HG02970 (cell line): ENCODE results near the gene TCTN2.

Source experiments
- ATAC-seq: cut with Tn5 transposase; IDR thresholded peaks from one replicate; pipeline ENCODE4 v1.9.1; 2021; ENCODE audit warnings: mild to moderate bottlenecking, moderate library complexity, moderate number of reproducible peaks; ENCODE audit not compliant: unreplicated experiment, low FRiP score

TCTN2 gene

DNA sequence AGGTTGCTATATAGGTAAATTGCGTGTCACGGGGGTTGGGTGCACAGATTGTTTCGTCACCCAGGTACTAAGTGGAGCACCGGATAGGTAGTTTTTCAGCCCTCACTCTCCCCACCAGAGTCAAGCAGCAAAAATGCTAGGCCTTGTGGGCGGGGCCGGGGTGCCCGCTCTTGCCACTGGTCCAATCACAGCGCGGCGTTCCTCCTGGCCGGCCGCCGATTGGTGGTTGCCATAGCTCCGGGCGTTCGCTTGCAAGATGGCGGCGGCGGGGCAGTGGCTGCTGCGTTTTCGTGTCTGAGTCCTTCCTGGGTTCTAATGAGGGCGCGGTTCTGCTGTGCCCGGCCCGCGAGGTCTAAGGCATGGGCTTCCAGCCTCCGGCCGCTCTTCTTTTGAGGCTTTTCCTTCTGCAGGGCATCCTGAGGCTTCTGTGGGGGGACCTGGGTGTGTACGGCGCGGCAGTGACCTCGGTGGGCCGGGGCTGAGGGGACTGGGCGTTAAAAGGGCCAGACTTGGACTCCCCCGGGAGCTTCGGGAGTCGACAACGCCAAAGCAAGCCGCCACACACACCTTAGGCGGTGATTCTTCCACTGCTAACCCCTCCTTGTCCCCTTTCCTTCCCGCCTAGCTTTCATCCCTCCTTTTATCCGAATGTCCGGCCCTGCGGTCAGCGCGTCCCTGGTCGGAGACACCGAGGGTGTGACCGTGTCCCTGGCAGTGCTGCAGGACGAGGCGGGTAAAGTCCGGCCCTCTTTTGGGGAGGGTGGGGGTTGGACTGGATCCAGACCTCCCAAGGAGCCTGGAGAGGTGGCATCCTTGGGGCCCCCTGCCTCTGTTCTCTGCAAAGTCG is at the start of gene TCTN2:
TSS of gene TCTN2 (plus strand) at position 232 of the 847 bp plus-strand sequence. CDS start at position 360, 128 bp downstream.
- ATAC-seq = peak; percentile 92

DNA sequence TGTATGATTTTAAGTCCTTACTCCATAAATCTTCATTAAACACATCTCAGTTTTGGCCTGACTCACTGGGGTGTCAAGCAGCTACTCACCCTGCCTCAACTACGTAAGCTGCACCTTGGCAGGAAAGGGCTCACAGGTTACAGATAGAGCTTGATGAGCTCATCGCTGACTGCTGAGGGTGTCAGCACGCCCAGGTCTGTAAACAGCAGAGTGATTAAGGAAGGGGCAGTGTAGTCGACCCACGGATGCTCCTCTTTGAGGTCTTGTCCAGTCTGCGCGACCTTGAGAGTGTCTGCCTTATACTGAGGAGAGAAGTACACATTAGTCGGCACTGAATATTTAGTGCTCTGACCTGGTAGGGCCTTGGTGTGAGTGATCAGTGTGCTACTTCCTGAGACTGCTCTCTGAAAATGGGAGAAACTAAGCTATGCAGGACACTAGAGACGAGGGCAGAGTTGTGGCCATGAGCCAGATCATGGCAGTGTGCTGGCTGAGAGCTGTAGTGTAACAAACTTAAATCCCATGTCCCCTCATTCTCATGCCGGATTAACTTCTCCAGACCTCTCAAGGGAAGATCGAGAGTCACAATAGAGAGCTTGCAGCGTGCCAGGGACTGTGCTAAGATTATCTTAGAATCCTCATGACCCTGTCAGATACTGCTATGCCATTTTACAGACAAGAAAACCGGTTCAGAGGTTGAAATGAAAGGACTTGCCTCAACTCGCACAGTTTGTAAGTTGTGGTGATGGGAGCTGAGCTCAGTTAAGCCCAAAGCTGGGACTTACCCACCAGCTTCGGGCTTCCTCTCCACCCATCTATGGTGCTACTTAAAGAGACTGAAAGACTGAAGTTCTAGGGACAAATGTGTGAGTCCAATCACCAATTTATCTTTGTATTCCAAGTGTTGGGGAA is 49.0 kb upstream of the TCTN2 start:
- ATAC-seq = no peak

DNA sequence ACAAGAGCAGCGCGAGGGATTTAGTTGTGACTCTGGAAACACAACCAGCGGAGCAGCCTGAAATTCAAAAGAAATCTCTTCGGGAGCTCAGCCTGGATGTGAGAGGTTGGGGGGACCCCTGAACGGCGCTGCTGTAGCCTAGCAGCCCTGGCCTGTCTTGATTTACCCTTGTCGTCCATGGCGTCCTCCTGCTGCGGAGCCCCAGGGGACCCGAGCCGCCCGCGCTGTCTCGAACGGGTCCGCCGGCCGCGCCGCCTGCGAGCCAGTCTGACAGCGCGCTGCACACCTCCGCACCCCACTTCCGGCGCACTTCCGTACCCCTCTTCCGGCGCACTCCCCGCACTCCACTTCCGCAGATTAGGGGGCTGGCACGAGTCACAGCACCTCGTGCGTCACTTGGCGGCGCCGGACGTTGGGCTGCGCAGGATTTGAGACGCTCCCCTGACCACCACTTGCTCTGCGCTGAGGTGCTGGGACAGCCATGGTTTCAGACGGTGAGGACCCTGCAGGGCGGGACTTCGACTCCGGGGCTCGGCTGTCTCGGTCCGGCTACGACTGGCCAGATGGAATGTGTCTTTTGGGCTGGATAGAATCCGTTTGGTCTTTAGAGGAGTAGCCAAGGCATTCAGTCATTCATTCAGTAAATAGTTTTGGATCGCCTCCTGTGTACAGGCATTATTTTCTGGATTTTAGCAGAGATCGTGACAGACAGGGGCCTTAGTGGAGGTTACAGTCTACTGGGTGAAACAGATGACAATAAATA is 37.4 kb upstream of the TCTN2 start, which contains the start of the genes EIF2B1 and GTF2H3:
TSS of gene EIF2B1 (minus strand) at position 308 of the 763 bp plus-strand sequence. CDS start at position 179, 129 bp downstream.
TSS of gene GTF2H3 (plus strand) at position 451 of the 763 bp plus-strand sequence. CDS start at position 482, 31 bp downstream.
- ATAC-seq = peak; percentile 98

DNA sequence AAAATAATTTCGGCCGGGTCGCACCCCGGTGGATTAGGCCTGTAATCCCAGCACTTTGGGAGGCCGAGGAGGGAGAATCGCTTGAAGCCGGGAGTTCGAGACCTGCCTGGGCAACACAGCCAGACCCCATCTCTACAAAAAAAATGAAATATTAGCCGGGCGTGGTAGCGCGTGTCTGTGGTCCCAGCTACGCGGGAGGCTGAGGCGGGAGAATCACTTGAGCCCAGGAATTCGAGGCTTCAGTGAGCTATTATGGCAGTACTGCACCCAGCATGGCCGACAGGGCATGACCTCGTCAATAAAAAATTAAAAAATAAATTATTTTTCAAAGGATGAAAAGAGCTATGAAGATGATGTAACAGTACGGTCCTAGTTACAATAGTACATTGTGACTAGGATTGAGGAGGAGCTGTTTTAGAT is 36.8 kb upstream of the TCTN2 start:
- no peak for ATAC-seq

DNA sequence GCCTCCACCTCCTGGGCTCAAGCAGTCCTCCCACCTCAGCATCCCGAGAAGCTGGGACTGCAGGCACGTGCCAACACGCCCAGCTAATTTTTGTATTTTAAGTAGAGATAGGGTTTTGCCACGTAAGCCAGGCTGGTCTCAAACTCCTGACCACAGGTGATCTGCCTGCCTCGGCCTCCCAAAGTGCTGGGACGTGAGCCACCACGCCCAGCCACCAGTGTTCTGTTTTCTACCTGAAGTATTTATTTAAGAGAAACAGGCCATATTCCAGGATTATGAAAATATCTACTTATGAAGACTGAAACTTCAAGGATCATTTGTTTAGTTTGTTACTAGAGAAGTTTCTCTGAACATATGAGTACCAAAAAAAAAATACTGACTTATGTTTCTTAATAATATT is 27.0 kb upstream of the TCTN2 start:
- no peak for ATAC-seq

DNA sequence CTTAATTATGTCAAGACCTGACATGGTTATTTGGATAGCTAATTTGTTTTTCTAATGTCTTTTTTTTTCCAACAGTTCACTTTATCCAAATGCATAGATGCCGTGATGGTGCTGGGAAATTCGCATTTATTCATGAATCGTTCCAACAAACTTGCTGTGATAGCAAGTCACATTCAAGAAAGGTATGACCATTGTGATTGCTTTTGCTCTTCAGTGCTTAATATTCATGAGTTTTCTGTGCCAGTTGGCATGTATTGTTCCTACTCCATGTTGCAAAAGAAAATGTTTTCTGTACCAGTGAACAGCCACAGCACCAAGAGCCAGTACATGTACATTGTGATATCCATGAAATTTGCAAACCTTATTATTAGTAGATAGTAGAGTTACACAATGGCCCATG is 25.5 kb upstream of the TCTN2 start:
- no peak for ATAC-seq

DNA sequence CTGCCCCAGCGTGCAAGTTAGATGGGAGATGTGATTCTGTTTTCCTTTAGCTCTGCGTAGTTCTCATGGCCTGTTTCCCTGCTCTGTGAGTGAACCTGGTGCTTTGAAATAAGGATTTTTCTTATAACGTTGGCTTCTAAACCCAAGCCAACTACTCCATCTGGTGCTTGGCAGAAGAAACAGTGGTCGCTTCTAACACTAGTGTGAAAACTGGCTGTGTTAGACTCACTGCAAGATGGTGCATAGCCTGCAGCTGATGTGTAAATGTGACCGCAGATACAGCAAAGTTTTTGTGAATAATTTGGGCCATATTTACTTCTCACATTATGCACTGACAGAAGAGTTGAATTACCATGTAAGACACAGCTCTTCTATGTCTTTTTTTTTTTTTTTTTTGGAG is 25.0 kb upstream of the TCTN2 start:
- no peak for ATAC-seq

DNA sequence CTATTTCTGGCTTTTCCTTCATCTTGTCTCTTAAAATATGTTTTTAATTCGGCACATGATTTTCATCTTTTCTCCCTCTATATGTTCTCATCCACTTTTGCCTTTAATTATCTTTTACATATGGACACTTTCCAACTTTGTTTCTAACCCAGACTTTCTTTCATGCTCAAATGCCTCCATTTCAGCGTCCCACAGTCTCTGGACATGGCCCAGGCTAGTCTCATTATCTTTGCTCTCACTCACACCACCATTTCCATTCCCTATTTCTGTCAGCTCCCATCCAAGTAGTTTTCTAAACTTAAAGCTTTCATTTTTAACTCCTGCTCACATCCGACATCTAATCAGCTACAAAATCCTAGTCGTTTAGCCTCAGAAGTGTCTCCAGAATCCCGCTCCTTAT is 22.5 kb upstream of the TCTN2 start:
- ATAC-seq = no peak

DNA sequence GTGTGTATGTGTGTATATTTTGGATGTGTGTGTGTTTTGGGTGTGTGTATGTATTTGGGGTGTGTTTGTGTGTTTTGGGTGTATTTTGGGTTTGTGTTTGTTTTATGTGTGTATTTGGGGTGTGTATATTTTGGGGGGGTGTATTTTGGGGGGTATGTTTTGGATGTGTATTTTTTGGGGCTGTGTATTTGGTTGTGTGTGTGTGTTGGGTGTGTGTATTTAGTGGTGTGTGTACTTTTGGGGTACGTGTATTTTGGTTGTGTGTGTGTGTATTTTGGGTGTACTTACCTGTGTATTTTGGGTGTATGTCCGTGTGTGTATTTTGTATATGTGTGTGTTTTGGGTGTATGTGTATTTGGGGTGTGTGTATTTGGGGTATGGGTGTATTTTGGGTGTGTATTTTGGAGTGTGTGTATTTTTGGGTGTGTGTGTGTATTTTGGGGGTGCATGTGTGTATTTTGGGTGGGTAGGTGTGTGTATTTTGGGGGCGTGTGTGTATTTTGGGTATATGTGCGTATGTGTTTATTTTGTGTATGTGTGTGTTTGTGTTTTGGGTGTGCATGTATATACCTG is 16.7 kb upstream of the TCTN2 start:
- ATAC-seq = no peak

DNA sequence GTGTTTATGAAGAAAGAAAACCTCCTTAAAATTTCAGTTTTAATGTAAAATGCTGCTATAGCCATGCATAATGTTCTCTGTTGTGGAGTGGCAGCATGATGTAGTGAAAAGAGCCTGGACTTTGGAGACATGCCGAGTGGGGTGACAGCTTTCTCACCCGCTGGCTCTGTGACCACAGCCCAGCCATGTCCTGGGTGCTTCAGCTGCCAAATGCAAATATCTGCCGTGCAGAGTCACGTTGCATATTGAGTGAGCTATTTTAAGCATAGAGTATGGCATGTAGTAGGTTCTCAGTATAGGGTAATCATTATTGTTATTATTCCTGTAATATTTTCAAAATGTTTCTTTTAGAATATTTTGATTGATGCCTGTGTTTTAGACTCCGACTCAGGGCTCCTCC is 15.5 kb upstream of the TCTN2 start:
- ATAC-seq = no peak

DNA sequence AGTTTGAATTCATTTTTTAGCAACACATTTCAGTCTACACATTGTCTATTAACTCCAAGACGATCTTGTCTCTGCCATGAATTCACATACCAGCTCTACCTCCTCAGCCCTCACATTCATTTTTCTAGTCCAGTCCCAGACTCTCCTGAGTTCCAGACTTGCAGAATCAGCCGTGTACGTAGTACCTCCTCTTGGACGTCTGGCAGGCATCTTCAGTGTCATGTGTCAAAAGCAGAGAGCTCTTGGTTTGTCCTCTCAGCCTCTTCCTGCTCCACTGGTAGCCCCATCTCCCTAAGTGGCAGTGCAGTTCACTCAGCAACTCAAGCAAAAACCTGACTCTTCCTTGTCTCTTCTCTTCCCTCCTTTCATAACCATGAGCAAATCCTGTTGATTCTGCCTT is 14.5 kb upstream of the TCTN2 start:
- no peak for ATAC-seq

DNA sequence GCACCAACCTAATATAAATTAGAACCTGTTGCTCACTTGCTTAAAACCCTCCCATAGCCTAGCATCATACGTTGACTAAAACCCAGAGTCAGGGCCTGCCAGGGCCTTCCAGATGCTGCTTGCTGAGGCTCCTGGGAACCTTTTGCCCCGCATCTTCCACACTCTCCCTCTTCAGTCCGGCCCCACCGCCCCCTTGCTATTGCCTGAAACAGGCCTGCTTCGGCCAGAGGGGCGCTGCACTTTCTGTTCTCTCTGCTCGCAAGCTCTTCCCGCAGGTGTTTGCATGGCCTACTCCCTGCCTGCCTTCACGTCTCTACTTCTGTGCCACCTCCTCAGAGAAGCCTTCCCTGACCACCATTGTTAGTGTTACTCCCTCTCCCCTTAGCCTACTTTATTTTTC is 13.7 kb upstream of the TCTN2 start:
- ATAC-seq = no peak

DNA sequence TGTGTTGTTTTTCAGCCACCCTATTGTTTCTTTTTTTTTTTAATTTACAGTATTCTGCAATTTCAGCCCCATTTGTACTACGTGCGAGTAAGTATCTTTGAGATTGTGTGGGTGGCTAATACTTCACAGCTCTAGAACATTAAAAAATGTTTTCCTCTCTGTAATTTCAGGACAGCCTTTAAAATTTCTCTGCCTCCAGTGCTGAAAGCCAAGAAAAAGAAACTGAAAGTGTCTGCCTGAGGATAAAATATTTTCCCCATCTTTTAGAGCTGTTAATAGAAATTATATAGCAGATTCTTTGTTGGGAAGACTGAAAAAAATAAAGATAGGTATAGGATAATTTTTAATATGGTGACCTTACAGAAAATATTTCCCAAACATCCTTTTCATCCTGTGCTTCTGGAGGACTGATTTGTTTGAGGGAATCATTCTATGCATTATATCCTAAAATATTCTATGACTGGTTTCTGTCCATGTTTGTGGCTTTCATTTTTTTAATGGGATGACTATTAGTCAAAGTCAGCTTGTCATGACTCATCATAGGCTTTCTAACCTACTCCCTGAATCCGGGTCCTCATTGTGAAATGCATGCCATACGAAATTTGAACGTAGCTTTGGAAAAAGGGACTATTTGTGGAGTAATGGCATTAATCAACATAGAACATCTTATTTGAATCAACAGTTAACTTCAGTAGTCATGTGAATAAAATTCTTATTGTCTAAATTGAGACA is 10.8 kb upstream of the TCTN2 start:
- ATAC-seq = no peak

DNA sequence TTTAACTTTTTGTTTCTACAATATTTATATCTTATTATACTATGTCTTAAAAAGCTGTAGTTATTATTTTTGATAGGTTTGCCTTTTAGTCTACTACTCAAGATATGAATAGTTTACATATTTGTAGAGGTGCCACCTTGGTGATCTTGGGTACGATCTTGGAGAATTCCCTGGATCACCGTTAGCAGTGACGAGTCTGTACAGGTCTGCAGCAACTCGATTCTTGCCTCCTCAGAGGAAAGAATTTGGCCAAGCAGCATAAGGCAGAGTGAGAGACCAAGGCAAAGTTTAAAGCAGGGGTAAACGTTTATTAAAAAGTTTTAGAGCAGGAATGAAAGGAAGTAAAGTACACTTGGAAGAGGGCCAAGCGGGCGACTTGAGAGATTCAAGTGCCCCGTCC is 3.1 kb upstream of the TCTN2 start:
- ATAC-seq = no peak

DNA sequence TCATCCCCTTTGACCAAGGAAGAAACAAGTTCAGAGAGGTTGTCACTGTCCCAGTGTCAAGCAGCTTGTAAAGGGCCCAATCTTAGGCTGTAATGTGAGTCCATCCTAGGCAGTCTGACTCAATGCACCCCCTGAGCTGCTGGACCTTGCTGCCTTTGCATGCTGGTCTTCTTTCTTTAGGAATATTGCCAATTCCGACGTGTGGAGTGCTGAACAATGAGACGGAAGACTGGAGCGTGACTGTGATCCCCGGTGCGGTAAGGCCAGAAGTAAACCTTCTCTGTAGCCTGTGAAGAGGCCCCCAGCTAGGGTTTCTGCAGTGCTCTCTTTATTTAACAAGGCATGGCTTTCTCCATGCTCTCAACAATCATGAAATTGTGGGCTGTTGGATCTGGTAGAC is 963 bp downstream of the TCTN2 start:
- ATAC-seq = no peak

DNA sequence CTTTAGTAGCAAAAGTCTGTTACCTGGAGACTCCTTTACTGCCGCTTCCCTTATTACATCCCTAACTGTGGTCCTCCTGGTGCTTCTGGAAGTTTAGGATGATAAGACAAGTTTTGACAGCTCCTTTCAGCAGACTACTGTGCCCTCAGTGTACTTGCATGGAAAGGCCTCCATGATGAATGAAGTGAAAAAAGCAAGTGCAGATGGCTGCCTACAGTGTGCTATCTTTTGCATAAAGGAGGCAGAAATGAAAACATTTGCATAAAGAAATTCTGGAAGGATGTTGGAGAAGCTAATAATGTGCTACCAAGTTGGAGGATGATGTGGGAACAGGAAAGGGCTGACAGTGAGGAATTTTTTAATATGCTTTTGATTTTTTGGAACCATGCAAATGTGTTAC is 4.5 kb downstream of the TCTN2 start:
- ATAC-seq = no peak

DNA sequence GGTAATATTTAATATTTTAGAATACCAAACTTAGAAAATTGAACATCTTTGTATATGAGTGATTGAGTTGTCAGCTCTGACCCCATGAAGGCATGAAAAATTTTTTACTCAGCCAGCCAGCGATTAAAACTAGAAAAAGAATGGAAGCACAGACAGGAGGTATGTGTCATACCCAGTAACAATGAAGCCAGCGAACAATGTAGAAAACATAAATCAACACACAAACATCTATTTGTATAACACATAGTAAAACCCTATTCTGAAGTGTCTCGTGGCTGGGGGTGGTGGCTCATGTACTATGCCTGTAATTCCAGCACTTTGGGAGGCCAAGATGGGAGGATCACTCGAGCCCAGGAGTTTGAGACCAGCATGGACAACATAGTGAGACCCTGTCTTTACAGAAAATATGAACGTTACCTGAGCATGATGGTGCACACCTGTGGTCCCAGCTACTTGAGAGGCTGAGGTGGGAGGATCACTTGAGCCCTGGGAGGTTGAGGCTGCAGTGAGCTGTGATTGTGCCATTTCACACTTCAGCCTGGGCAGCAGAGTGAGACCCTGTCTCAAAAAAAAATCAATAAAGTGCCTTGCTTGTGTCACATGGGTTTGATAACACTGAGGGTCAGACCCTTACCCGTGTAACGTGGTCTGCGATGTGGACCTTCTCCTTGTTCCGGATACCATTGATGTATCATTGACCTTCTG is 5.9 kb downstream of the TCTN2 start:
- ATAC-seq = no peak

DNA sequence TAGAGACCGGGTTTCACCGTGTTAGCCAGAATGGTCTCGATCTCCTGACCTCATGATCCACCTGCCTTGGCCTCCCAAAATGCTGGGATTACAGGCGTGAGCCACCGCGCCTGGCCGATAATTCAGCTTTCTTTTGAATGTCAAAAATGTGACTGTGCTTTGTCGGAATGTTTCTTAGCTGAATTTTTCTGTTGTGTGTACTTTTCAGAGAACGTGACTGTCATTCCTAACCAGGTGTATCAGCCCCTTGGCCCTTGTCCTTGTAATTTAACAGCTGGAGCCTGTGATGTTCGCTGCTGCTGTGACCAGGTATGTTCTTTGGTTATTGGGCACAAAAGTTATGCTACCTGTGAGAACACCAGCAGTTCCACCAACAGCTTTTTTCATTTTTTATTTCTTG is 8.1 kb downstream of the TCTN2 start:
- ATAC-seq = no peak

DNA sequence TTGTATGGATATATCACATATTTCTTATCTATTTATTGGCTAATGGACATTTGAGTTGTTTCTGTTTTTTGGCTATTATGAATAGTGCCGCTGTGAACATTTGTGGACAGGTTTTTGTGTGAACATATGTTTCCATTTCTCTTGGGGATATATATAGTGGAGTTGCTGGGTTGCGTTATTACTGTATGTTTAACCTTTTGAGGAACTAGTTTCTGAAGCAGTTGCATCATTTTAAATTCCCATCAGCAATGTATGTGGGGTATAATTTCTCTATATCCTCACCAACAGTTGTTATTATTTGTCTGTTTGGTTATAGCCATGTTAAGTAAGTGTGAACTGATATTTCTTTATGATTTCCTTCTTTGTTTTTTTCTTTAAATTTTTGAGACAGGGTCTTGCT is 10.7 kb downstream of the TCTN2 start:
- no peak for ATAC-seq
